GM10266 (cell line): ENCODE data around the gene UST.

Experiments
- DNase-seq: peaks from one replicate; pipeline ENCODE4 v3.0.0; 2012; ENCODE audit errors: extremely low spot score
- CTCF ChIP-seq: IDR thresholded peaks from 2 replicates; pipeline ENCODE4 v1.5.1; 2012; ENCODE audit warnings: mild to moderate bottlenecking, low read depth; ENCODE audit not compliant: control insufficient read depth, insufficient read depth; ENCODE audit errors: missing control alignments

Gene UST

GRCh38 chr6:149056777-149057463, 310.1 kb downstream of the UST start:
- DNase-seq, result no peak
- no peak for TF ChIP-seq CTCF

GRCh38 chr6:149057464-149057840, 310.6 kb downstream of the UST start:
- DNase-seq, result no peak
- no peak for TF ChIP-seq CTCF

DNA sequence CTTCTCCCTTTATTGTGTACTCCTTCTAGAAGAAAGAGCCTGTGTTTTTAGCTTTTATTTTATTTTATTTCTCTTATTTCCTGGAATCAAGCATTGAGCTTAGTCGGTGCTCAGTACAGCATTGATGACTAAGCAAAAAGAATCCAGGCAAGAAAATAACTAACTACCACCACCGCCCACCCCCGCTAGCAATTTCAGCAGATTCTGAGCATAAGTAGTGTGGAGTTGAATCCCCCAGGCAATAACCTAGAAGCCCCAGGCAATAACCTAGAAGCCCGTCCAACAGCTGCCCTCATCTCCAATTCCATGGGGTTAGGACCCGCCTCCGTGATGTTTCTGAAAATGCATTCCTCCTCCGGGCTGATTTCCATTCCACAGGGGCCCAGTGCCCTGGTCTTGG, 312.7 kb downstream of the UST start:
- no peak for TF ChIP-seq CTCF
- DNase-seq, result no peak

DNA sequence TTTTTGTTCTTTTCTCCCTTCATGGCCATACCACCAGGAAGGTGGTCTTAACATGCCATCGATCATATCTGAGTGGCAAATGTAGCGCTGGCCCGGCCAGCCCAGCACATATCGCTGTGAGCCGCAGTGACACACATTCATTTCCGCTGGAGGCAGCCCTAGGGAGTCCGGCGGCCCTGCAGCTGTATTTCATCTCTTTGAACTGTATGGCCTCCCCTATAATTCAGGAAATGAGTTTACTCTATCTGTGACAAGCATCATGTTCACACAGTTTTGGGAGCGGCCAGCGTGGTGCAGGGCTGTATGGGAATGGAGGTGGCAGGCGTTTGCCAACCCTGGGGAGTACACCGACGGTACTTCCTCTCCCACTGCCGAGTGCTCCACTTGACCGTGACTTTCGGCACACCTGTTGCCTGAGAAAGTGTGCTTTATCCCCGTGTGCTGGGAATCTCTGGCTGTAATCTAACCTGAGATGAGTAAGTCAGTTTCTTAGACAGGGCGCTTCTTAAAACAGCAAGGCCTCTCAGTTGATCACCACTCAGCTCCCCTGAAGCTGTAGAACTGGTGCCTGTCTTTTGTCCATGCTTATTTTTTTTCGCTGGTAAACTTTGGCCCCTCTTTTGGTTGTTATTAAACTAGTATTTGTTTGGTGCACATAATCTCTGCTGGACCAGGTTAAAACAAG, 313.6 kb downstream of the UST start:
- no peak for TF ChIP-seq CTCF
- DNase-seq, result no peak

DNA sequence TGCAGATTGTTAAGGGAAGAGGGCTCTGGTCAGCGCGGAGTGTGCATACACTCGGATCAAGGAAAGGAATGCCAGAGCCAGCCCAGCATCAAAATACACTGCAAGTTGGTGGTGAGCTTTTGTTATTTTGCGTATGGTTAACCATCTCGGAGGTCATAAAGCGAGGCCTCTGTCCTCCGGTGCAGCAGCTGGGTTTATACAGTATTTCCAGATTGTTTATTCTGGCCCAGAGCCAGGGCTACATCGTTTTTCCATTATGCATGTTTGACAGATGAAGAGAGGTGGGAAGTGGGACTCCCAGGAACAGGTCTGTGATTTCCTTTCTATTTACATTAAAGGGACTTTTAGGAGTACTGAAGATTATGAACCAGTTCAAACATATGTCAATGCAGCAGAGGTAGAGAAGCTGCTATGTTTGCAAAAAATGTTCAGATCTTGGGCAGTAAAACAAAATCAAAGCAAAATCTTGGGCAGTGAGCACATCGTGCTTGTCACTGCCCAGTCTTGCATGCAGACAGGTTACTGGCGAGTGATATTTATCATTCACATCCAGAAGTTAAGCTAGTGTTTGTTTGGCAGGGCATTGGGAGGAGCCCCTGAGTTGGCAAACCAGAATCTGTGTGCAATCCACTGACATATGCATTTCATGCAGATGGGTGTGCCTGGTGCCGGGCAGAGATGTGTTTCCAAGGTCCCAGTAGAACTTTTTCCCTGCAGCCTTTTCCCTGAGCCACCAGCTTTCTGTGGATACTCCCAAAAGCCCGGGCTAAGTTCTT, 314.3 kb downstream of the UST start:
- DNase-seq, result no peak
- no peak for TF ChIP-seq CTCF

DNA sequence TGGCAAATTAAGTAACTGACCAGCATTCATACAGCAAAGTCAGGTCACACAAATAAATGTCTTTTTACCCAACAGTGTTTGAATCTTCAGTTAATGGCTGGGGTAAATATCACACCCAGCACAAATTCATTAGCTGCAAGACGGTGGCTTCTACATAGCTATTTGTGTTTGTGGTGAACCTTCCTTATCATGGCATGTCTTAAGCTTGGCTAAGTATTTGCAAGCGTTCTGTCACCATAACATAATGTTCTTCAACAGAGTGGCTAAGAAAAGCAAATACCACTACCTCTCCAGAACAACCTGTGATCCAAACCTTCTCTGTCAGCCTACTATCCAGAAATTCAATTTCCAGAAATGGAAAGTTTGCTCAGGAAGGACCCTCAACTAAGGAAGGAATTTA, 315.1 kb downstream of the UST start:
- DNase-seq, result no peak
- TF ChIP-seq CTCF, result no peak
